Lower lobe of right lung (tissue), 2 donors: ENCODE data around the gene SYNDIG1. TPM values are rescaled to one million over a fixed set of nuclear protein-coding genes. Genes with fewer than 3 reads are reported as not detected.

ENCODE experiments used
- ATAC-seq, 2 donors: fragments of 200-7000 bp; cut with Tn5 transposase; one replicate each; pipeline ENCODE4 v1.9.1; 2020 to 2022; ENCODE audit warnings: mild to moderate bottlenecking in 2 of 2, moderate library complexity in 2 of 2
- DNase-seq: peaks from one replicate; pipeline ENCODE4 v3.0.0-alpha.2; 2020
- H3K27ac ChIP-seq: fragments of 200-600 bp; one replicate; pipeline ENCODE4 v1.8.0; 2022
- H3K27me3 ChIP-seq: fragments of 200-600 bp; one replicate; pipeline ENCODE4 v1.8.0; 2022; ENCODE audit warnings: low read depth
- H3K36me3 ChIP-seq: fragments of 200-600 bp; one replicate; pipeline ENCODE4 v1.8.0; 2022; ENCODE audit warnings: mild to moderate bottlenecking
- H3K4me1 ChIP-seq: fragments of 200-600 bp; one replicate; pipeline ENCODE4 v1.8.0; 2022
- H3K4me3 ChIP-seq: fragments of 200-600 bp; one replicate; pipeline ENCODE4 v1.8.0; 2022; ENCODE audit warnings: mild to moderate bottlenecking
- H3K9me3 ChIP-seq: fragments of 200-600 bp; one replicate; pipeline ENCODE4 v1.8.0; 2022
- intact Hi-C: fragments of 100-400 bp; cut with DNase I; formaldehyde crosslinking; loops from one replicate; pipeline ENCODE4 v1.11.0; 2022
- total RNA-seq: library from RNA; stranded (reverse); fragmentation: NEBNext Ultra II Directional; extraction: Animal tissue kit (Norgen Biotek cat#: 25700); gene quantifications from one replicate; pipeline ENCODE4 v1.2.1, GENCODE V29; 2021
- TF ChIP-seq, protein P1 (sequence below): fragments of 200-600 bp; IDR thresholded peaks from one replicate; pipeline ENCODE4 v1.8.0; 2022; ENCODE audit warnings: antibody characterized with exemption, mild to moderate bottlenecking
- donor health status: DM: no; HTN: yes; CAD: no; lungs with severe emphysema.

Gene SYNDIG1
- total RNA-seq, 1 donor from 2014 or later, result 0.15 TPM

DNA sequence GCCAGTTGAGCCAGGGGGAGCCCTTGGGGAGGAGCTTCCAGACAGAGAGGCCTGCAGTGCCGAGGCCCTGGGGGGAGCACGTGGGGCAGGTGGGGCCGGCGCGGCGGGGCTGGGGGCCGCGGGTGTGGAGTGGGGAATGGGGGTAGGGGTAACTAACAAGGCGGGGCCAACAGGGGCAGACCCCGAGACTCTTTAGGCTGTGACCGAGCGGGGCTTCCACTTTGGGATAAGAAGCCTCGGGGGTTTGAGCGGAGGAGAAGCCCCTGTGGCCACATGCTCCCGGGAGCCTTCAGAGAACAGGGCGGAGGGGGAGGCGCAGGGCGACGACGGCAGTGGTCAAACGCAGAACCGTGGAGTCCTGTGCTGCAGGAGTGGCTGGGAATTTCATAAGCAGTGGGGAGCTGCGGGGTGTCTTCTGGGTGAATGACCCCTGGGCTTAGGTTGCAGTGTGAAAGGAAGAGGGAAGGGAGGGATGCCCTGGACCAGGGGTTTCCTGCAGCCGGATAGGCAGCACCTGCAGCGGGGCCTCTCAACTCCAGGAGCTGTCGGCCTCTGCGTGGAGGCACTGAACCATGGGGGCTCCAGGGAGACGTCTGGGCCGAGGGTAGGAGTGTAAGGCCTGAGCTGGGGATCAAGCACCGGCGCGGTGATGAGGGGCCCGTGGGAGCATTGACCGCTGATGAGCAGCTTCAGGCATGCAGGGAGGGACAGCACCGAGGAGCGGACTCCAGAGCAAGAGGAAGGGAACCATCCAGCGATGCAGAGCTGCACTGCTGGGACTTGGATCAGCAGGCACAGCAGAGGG lies 121.0 kb downstream of the SYNDIG1 start:
- H3K27ac ChIP-seq, result no peak overlapping the region
- H3K4me1 ChIP-seq, result no peaks in the 10 kb centered on the region
- no peak overlapping the region for H3K4me3 ChIP-seq
- ATAC-seq (peak in 1 of 2 donors; percentile 16), DNase-seq (no peak)
- H3K36me3 ChIP-seq, result no peaks in the 10 kb centered on the region
- H3K27me3 ChIP-seq, result no peaks in the 10 kb centered on the region
- intact Hi-C loops, result no loop called here
- H3K9me3 ChIP-seq, result no peaks in the 10 kb centered on the region
- TF ChIP-seq, protein P1, sequence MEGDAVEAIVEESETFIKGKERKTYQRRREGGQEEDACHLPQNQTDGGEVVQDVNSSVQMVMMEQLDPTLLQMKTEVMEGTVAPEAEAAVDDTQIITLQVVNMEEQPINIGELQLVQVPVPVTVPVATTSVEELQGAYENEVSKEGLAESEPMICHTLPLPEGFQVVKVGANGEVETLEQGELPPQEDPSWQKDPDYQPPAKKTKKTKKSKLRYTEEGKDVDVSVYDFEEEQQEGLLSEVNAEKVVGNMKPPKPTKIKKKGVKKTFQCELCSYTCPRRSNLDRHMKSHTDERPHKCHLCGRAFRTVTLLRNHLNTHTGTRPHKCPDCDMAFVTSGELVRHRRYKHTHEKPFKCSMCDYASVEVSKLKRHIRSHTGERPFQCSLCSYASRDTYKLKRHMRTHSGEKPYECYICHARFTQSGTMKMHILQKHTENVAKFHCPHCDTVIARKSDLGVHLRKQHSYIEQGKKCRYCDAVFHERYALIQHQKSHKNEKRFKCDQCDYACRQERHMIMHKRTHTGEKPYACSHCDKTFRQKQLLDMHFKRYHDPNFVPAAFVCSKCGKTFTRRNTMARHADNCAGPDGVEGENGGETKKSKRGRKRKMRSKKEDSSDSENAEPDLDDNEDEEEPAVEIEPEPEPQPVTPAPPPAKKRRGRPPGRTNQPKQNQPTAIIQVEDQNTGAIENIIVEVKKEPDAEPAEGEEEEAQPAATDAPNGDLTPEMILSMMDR, result no peak

DNA sequence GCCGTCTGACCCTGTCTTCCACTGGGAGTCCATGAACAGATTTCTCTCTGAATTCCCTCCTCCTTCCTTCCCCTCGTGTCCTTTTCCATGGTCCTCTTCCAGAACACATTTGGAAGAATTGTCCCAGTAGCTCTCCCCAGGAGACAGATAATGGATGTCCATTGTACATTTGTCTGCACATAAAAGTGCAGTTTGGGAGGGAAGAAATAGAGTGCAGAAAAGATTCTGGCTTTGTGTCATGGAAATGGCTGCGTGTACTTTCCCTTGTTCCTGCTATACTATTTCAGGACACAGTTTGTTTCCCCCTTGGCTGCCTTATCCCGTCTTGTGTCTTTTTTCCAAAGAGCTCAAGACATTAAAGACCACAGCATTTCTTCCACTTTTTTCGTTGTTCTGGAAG lies 127.6 kb downstream of the SYNDIG1 start:
- intact Hi-C loops, result no loop called here
- DNase-seq, result no peak

DNA sequence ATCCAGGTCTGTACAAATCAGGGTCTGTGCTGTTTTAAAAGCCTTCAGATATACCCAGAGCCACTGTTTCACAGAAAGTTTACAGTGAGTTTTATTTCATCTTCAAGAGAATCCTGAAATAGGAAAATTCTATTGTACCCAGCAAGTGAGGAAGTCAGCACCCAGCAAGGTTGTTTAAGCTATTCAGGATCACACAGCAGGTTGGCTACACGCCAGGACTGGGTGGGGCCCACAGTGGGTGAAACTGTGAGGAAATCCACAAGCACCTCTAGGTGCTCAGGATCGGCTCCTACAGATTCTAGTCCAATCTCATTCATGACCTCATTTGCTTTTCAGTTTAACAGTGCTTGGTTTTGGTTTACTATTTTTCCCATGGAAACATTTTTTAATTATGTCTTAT lies 128.9 kb downstream of the SYNDIG1 start:
- H3K27ac ChIP-seq, result no peak overlapping the region
- peaks cover 14% of the 10 kb centered on the region for H3K9me3 ChIP-seq
- TF ChIP-seq, protein P1, result no peak
- no peaks in the 10 kb centered on the region for H3K4me1 ChIP-seq
- H3K27me3 ChIP-seq, result no peaks in the 10 kb centered on the region
- no peaks in the 10 kb centered on the region for H3K36me3 ChIP-seq
- intact Hi-C loops, result no loop called here
- DNase-seq, result no peak
- no peak for ATAC-seq
- H3K4me3 ChIP-seq, result no peak overlapping the region

More for the DNA sequence above, 127.6 kb downstream of the SYNDIG1 start:
- H3K27ac ChIP-seq, result no peak overlapping the region
- TF ChIP-seq, protein P1, result no peak
- no peak overlapping the region for H3K4me3 ChIP-seq
- peaks cover 14% of the 10 kb centered on the region for H3K9me3 ChIP-seq
- no peaks in the 10 kb centered on the region for H3K27me3 ChIP-seq
- no peaks in the 10 kb centered on the region for H3K36me3 ChIP-seq
- no peak for ATAC-seq
- no peaks in the 10 kb centered on the region for H3K4me1 ChIP-seq

DNA sequence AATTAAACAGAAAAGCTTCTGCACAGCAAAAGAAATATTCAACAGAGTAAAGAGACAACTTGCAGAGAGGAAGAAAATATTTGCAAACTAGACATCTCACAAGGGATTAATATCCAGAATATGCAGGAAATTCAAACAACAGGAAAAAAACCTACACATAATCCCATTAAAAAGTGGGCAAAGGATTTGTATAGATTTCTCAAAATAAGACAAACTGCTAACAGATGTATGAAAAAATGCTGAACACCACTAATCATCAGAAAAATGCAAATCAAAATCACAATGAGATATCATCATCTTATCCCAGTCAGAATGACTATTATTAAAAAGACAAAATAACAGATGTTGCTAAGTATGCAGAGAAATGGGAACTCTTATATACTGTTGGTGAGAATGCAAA lies 129.6 kb downstream of the SYNDIG1 start:
- intact Hi-C loops, result no loop called here
- TF ChIP-seq, protein P1, result no peak

DNA sequence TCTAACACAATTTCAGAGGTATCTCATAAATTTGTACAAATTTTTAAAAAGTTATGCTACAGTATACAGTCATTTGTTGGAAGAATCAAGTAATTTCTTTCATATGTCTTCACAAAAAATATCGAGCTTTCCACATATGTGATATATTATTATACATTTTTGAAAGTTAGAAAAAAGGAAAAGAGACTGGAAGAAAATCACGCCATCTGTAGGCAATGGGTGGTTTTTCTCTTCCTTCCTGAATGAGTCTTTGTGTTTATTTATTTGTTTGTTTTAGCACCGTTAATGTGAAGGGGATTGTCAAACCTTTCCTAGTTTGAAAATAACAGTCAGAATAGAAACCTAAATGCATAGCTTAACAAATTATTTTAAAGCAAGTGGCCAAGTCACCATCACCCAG lies 130.6 kb downstream of the SYNDIG1 start:
- intact Hi-C loops, result no loop called here
- Histone ChIP-seq H3K27me3 (no peaks in the 10 kb centered on the region), H3K36me3 (no peaks in the 10 kb centered on the region), H3K27ac (no peak overlapping the region), H3K9me3 (peaks cover 14% of the 10 kb centered on the region), H3K4me1 (no peaks in the 10 kb centered on the region), H3K4me3 (no peak overlapping the region)
- DNase-seq, result no peak
- no peak for ATAC-seq
- TF ChIP-seq, protein P1, result no peak

More for the DNA sequence above, 129.6 kb downstream of the SYNDIG1 start:
- H3K36me3 ChIP-seq, result no peaks in the 10 kb centered on the region
- no peaks in the 10 kb centered on the region for H3K4me1 ChIP-seq
- DNase-seq, result no peak
- no peak overlapping the region for H3K27ac ChIP-seq
- H3K9me3 ChIP-seq, result peaks cover 14% of the 10 kb centered on the region
- ATAC-seq, result no peak
- no peak overlapping the region for H3K4me3 ChIP-seq
- H3K27me3 ChIP-seq, result no peaks in the 10 kb centered on the region
